Activated naive CD4-positive, alpha-beta T cell treated with anti-CD3 and anti-CD28 coated beads for 36 hours (primary cell): ENCODE data around the gene ARSJ. TPM values are rescaled to one million over a fixed set of nuclear protein-coding genes. Genes with fewer than 3 reads are reported as not detected.

ENCODE experiments used
- CTCF ChIA-PET: fragments of 350-600 bp; sonication (Branson Sonifier 250); formaldehyde crosslinking; loops from one replicate; lab custom pipeline; 2021; ENCODE audit warnings: antibody characterized with exemption; lab: Charles Lee
- DNase-seq: peaks from one replicate; pipeline ENCODE4 v3.0.0-alpha.2; 2020
- H3K27ac Mint-ChIP-seq: one replicate; pipeline ENCODE4 v1.8.0; 2021; ENCODE audit warnings: mild to moderate bottlenecking, mixed read lengths
- H3K27me3 Mint-ChIP-seq: one replicate; pipeline ENCODE4 v1.8.0; 2021; ENCODE audit warnings: low read depth, mixed read lengths
- H3K36me3 Mint-ChIP-seq: one replicate; pipeline ENCODE4 v1.8.0; 2021; ENCODE audit warnings: low read depth, mixed read lengths
- H3K4me1 Mint-ChIP-seq: one replicate; pipeline ENCODE4 v1.8.0; 2021; ENCODE audit warnings: low read depth, mixed read lengths
- H3K4me3 Mint-ChIP-seq: one replicate; pipeline ENCODE4 v1.8.0; 2021; ENCODE audit warnings: mild to moderate bottlenecking, moderate library complexity, mixed read lengths
- H3K9me3 Mint-ChIP-seq: one replicate; pipeline ENCODE4 v1.8.0; 2021; ENCODE audit warnings: mixed read lengths
- intact Hi-C: fragments of 100-400 bp; cut with micrococcal nuclease; formaldehyde crosslinking; loops from one replicate; pipeline ENCODE4 v1.15.1; 2023
- total RNA-seq, 2 experiments: library from RNA; stranded (reverse); gene quantifications; one replicate each; pipeline ENCODE4 v1.2.3, GENCODE V29; 2021

Gene ARSJ
- total RNA-seq, 2 experiments from 2014 or later: 0.05 to 0.10 TPM

DNA sequence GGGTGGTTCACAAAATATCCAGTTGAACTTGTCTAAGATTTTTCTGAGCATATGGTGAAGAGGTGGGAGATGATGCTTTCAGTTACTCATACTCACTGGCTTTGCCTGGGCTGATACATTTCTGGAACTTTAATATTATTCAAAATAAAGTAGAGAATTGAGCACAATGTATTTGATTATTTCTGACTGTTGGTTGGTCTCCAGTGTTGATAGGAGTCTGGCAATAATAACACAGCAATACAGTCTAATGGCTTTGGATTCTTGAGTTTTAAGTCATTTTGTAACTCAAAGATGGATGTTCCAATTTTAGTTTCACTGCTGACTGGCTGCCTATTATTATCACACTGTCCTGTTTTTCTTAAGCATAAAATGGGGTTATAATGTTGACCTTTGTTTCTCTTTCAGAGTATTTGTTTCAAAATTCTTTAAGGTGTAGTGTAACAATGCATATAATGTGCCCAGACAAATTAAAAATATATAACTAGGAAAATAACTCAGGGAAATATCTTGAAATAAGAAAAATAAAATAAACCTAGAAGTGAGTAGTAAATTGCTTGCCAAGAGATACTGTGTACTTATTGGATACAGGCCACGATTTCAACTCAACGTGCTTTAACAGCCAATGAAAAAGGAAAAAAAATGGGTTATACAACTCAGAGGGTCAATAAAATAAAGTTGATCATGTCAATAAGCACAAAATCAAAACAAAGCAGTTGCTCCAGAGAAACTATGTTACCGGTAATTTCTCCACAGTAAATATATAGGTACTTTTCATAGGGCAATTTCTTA lies 99.0 kb downstream of the ARSJ start:
- no peak for DNase-seq
- CTCF ChIA-PET: no interaction called here
- H3K36me3 Mint-ChIP-seq: no peaks in the 10 kb centered on the region

DNA sequence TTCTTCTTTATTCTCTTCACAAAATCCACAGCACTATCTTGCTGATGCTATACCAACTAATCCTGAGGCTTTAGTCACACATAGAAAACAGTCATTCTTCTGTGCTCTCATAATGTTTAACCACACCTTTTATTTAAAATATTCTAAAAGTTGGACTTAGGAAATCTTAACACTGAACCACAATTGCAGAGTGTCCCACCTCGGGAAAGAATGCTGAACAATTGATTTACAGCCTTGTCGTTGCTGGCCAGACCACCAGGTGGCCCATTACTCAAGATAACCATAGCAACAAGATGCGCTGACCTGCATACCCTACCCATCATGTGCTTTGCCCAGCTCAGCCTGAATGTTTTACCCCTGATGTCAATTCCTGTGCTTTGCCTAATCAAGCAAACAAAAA lies 100.8 kb downstream of the ARSJ start:
- Mint-ChIP-seq H3K4me1 (peaks cover 13% of the 10 kb centered on the region), H3K27ac (no peak overlapping the region), H3K36me3 (no peaks in the 10 kb centered on the region), H3K27me3 (no peaks in the 10 kb centered on the region), H3K9me3 (no peaks in the 10 kb centered on the region), H3K4me3 (no peak overlapping the region)
- CTCF ChIA-PET: no interaction called here
- DNase-seq: no peak
- intact Hi-C loops: no loop called here

More for the DNA sequence above, 99.0 kb downstream of the ARSJ start:
- H3K27me3 Mint-ChIP-seq: no peaks in the 10 kb centered on the region
- intact Hi-C loops: no loop called here
- no peaks in the 10 kb centered on the region for H3K9me3 Mint-ChIP-seq
- peaks cover 11% of the 10 kb centered on the region for H3K4me1 Mint-ChIP-seq
- no peak overlapping the region for H3K27ac Mint-ChIP-seq
- H3K4me3 Mint-ChIP-seq: no peak overlapping the region

DNA sequence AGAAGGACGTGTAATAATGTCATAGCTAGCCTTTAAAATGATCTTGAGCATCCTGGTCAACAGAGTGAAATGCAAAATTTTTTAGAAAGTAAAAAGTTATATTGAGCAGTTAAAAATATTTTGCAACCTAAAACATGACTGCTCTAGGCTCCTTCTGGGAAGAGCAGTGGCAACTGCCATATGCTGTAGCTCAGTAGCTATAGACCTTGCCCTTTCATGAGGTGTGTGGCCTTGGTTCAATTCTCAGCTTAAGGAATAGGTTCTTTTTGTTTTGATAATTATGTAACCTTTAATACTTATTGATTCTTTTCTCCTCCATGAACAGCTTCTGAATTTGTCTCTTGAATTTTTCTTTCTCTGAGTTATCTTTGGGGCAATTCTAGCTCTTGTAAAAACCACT lies 105.0 kb downstream of the ARSJ start:
- H3K27ac Mint-ChIP-seq: no peak overlapping the region
- peaks cover 2% of the 10 kb centered on the region for H3K36me3 Mint-ChIP-seq
- CTCF ChIA-PET: no interaction called here
- DNase-seq: no peak
- H3K9me3 Mint-ChIP-seq: peaks cover 9% of the 10 kb centered on the region
- H3K27me3 Mint-ChIP-seq: no peaks in the 10 kb centered on the region
- H3K4me1 Mint-ChIP-seq: peaks cover 18% of the 10 kb centered on the region
- no peak overlapping the region for H3K4me3 Mint-ChIP-seq
- intact Hi-C loops: loop anchor here (5.0 kb wide), 1 partner anchor 87 kb away; no protein-coding TSS in a partner anchor

DNA sequence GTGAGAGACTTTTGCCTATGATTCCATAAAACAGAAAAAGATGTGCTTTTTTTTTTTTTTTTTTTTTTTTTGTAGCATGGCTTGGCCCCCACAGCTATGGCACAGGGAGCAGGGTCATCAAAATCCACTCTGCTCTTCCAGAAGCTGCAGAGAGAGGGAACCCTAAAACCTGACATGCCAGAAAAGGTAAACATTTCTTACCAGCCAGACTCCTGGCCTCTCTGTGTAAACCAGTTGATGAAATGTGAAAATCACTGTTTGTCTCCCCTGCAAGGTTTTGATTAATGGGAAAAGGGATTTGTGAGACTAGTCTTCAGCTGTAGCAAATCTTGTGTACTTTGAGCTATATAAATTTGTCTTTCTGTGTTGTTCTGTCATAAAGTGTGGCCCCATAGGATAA lies 105.9 kb downstream of the ARSJ start:
- CTCF ChIA-PET: interaction anchor here (0.8 kb wide), 1 partner anchor 25 kb away, joined by 3 read pairs; no protein-coding TSS in a partner anchor
- H3K4me3 Mint-ChIP-seq: no peak overlapping the region
- intact Hi-C loops: loop anchor here (5.0 kb wide), 1 partner anchor 86 kb away; no protein-coding TSS in a partner anchor
- peaks cover 2% of the 10 kb centered on the region for H3K36me3 Mint-ChIP-seq
- no peaks in the 10 kb centered on the region for H3K27me3 Mint-ChIP-seq
- H3K4me1 Mint-ChIP-seq: peaks cover 19% of the 10 kb centered on the region
- H3K27ac Mint-ChIP-seq: no peak overlapping the region
- peaks cover 9% of the 10 kb centered on the region for H3K9me3 Mint-ChIP-seq
- no peak for DNase-seq

DNA sequence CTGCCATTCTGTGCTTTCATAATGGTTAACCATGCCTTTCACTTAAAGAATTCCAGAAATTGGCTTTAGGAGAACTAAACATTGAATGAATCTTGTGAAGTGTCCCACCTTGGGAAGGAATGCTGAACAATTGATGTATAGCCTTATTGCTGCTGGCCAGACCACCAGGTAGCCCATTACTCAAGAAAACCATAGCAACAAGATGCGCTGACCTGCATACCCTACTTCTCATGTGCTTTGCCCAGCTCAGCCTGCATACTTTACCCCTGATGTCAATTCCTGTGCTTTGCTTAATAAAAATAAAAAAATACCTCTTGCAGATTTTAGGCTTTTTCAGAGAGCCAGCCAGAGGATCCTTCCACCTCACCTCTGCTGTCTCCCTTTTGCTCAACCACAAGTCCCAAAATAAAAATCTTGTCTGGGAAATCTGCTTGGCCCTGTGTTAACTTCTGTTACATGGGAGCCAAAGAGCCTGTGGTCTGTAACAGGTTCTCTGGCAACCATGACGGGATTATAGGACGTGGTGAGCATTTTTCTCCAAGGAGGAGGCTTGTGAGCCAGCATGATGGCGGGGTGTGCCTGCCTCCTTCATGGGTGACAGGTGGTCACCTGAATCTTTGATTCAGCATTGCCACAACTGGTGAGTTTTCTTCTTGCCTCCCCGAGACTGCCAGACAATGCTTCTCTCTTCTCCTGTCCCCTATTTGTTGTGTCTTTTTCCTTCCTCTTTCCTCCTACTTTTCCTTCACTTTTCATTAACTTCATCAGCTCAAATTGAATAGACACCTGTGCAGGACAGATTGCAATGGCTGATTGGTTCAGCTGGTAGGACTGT lies 106.8 kb downstream of the ARSJ start:
- no peak for DNase-seq
- Mint-ChIP-seq H3K4me1 (peaks cover 19% of the 10 kb centered on the region), H3K9me3 (peaks cover 9% of the 10 kb centered on the region), H3K4me3 (no peak overlapping the region), H3K27ac (no peak overlapping the region), H3K27me3 (no peaks in the 10 kb centered on the region), H3K36me3 (peaks cover 2% of the 10 kb centered on the region)
- intact Hi-C loops: loop anchor here (5.0 kb wide), 1 partner anchor 85 kb away; no protein-coding TSS in a partner anchor
- CTCF ChIA-PET: no interaction called here

DNA sequence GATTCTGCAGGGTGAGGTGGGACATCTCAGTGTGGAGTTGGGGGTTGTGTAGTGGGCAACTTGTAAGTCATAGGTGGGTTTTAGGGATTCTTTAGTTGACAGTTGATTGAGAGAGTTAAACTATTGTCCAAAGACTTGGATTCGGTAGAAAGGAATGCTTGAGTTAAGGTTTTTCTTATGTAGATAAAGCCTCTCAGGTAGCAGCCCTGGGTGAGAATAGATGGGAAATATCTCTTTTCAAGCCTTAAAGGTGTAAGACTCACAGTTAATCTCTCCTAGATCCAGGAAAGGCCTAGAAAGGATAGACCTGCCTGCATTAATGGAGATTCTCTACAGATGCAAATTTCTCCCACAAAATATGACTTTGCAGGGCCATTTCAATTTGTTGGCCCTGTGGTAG lies 108.4 kb downstream of the ARSJ start:
- Mint-ChIP-seq H3K36me3 (peaks cover 2% of the 10 kb centered on the region), H3K4me3 (no peak overlapping the region), H3K4me1 (peaks cover 19% of the 10 kb centered on the region), H3K27ac (no peak overlapping the region), H3K27me3 (no peaks in the 10 kb centered on the region), H3K9me3 (peaks cover 9% of the 10 kb centered on the region)
- intact Hi-C loops: loop anchor here (2.0 to 5.0 kb wide), 3 partner anchors 34 to 84 kb away; no protein-coding TSS in a partner anchor
- no peak for DNase-seq
- CTCF ChIA-PET: no interaction called here

DNA sequence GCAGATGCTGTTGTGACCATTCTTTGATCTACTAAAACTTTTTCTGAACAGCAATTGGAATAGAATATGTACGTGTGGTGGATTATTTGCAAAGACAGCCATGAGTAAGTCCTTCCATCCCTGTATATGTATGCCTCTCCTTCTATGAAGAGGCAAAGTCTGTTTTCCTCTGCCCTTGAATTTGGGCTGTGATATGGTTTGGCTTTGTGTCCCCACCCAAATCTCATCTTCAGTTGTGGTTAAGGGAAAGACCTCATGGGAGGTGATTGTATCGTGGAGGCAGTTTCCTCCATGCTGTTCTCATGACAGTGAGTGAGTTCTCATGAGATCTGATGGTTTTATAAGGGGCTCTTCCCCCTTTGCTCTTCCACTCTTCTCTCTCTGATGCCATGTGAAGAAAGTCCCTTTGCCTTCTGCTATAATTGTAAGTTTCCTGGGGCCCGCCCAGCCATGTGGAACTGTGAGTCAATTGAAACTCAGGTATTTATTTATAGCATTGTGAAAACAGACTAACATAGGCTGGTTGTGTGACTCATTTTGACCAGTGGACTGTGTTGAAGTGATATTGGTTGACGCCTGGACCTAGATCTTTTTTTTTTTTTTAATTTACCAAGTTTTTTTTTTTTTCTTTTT lies 109.6 kb downstream of the ARSJ start:
- Mint-ChIP-seq H3K36me3 (peaks cover 2% of the 10 kb centered on the region), H3K9me3 (peaks cover 9% of the 10 kb centered on the region), H3K27ac (peak overlapping the region; percentile 82), H3K4me3 (no peak overlapping the region), H3K27me3 (no peaks in the 10 kb centered on the region), H3K4me1 (peaks cover 19% of the 10 kb centered on the region)
- DNase-seq: peak; percentile 80
- CTCF ChIA-PET: interaction anchor here (1.0 kb wide), 1 partner anchor 34 kb away, joined by 3 read pairs; no protein-coding TSS in a partner anchor
- intact Hi-C loops: loop anchor here (1.0 to 5.0 kb wide), 6 partner anchors 33 to 515 kb away; no protein-coding TSS in a partner anchor

DNA sequence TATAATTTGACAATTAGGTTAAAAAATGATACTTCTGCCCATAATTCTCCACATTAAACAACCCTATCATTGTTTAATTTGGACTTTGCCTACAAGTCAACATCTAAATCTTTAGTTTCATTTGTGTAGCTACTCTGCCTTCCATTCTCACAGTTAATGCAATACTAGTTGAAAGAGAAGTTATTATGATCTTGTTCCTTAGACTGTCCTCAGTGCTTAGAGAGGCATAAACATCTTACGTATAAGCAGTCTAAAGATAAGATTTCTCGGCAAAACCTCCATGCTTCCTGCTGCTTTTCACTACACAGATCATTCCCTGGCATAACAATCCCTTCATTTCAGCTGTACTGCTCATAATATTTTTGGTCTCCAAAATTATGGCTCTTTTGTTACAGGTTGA lies 112.8 kb downstream of the ARSJ start:
- H3K27me3 Mint-ChIP-seq: no peaks in the 10 kb centered on the region
- peaks cover 17% of the 10 kb centered on the region for H3K4me1 Mint-ChIP-seq
- DNase-seq: no peak
- peaks cover 2% of the 10 kb centered on the region for H3K36me3 Mint-ChIP-seq
- H3K9me3 Mint-ChIP-seq: peaks cover 9% of the 10 kb centered on the region
- no peak overlapping the region for H3K27ac Mint-ChIP-seq
- intact Hi-C loops: no loop called here
- CTCF ChIA-PET: interaction anchor here (0.6 to 1.1 kb wide), 3 partner anchors 21 to 519 kb away, joined by 3 to 4 read pairs (median 3); no protein-coding TSS in a partner anchor
- H3K4me3 Mint-ChIP-seq: no peak overlapping the region

DNA sequence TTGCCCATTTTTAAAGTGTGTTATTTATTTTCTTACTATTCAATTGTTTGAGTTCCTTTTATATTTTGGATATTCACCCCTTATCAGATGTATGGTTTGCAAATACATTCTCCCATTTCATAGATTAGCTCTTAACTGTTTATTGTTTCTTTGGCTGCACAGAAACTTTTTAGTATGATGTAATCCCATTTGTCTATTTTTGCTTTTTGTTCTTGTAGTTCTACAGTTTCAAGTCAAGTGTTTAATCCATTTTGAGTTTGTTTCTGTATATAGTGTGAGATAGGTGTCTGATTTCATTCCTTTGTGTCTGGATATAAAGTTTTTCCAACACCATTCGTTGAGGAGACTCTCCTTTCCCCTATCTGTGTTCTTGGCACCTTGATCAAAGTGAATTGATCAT lies 120.5 kb downstream of the ARSJ start:
- Mint-ChIP-seq H3K4me1 (no peaks in the 10 kb centered on the region), H3K4me3 (no peak overlapping the region), H3K27me3 (no peaks in the 10 kb centered on the region), H3K9me3 (no peaks in the 10 kb centered on the region), H3K27ac (no peak overlapping the region), H3K36me3 (no peaks in the 10 kb centered on the region)
- CTCF ChIA-PET: interaction anchor here (0.7 to 1.2 kb wide), 2 partner anchors 10 to 213 kb away, joined by 3 read pairs; no protein-coding TSS in a partner anchor
- DNase-seq: no peak
- intact Hi-C loops: no loop called here

DNA sequence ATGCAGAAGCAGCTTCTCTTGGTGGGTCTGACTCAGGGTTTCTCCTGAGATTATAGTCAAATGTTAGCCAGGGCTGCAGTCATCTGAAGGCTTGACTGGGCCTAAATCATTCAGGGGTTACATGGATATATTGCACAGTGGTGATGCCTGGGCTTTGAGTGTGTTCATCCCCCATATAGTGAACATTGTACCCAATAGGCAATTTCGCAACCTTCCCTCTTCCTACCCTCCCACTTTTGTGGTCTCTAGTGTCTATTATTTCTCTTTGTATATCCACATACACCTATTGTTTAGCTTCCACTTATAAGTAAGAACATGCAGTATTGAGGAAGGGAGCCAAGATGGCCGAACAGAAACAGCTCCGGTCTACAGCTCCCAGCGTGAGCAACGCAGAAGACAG lies 127.6 kb downstream of the ARSJ start:
- no peaks in the 10 kb centered on the region for H3K36me3 Mint-ChIP-seq
- no peak overlapping the region for H3K27ac Mint-ChIP-seq
- DNase-seq: no peak
- no peak overlapping the region for H3K4me3 Mint-ChIP-seq
- peaks cover 1% of the 10 kb centered on the region for H3K9me3 Mint-ChIP-seq
- no peaks in the 10 kb centered on the region for H3K27me3 Mint-ChIP-seq
- no peaks in the 10 kb centered on the region for H3K4me1 Mint-ChIP-seq
- intact Hi-C loops: no loop called here
- CTCF ChIA-PET: no interaction called here
